Sigmoid colon (tissue), 4 donors: ENCODE results near the gene ZNF260.

Source experiments
- POLR2AphosphoS5 ChIP-seq, 4 donors: sonication (generic); formaldehyde crosslinking; IDR thresholded peaks; one replicate each; pipeline ENCODE4 v1.6.1; 2017; ENCODE audit warnings: antibody characterized with exemption in 4 of 4
- TF ChIP-seq, protein P1 (sequence below), 4 experiments: fragments of 450-650 bp in 3 of 4; fragments of 200-600 bp in 1 of 4; IDR thresholded peaks; one replicate each; pipeline ENCODE4 v1.5.1; 2016 to 2019; ENCODE audit warnings: antibody characterized with exemption in 4 of 4, mild to moderate bottlenecking in 3 of 4, moderate library complexity in 2 of 4

DNA sequence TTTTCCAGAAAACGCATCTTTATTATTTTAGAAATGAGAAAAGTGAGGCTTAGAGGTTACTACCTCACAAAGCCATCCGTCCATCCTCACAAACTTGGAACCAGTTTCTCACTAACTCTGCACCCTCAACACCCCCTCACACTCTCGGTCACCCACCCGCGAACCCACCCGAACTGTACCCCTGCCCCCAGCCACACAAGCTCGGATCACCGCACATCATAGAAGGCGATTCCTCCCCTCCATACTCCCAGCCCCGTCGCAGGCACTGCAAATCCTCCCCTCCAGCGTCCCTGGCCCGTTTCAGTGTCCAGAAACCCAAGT lies 238 bp downstream of the ZNF260 start:
- TF ChIP-seq, protein P1, sequence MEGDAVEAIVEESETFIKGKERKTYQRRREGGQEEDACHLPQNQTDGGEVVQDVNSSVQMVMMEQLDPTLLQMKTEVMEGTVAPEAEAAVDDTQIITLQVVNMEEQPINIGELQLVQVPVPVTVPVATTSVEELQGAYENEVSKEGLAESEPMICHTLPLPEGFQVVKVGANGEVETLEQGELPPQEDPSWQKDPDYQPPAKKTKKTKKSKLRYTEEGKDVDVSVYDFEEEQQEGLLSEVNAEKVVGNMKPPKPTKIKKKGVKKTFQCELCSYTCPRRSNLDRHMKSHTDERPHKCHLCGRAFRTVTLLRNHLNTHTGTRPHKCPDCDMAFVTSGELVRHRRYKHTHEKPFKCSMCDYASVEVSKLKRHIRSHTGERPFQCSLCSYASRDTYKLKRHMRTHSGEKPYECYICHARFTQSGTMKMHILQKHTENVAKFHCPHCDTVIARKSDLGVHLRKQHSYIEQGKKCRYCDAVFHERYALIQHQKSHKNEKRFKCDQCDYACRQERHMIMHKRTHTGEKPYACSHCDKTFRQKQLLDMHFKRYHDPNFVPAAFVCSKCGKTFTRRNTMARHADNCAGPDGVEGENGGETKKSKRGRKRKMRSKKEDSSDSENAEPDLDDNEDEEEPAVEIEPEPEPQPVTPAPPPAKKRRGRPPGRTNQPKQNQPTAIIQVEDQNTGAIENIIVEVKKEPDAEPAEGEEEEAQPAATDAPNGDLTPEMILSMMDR (IDR thresholded peaks at IDR 0.05) = no peak
- TF ChIP-seq POLR2AphosphoS5 (IDR thresholded peaks at IDR 0.05) = no peak
